Endothelial cell (in vitro differentiated cells): Measurements from ENCODE around the gene ATP5F1D. TPM values are rescaled to one million over a fixed set of nuclear protein-coding genes. Genes with fewer than 3 reads are reported as not detected.

ENCODE experiments used
- DNase-seq: peaks from one replicate; pipeline ENCODE4 v3.0.0; 2021; ENCODE audit warnings: low spot score
- H3K27ac Mint-ChIP-seq: one replicate; pipeline ENCODE4 v1.8.0; 2021; ENCODE audit warnings: mixed read lengths, inconsistent platforms; ENCODE audit not compliant: unreplicated experiment
- H3K27me3 Mint-ChIP-seq: one replicate; pipeline ENCODE4 v1.8.0; 2021; ENCODE audit warnings: mild to moderate bottlenecking, moderate library complexity, mixed read lengths, inconsistent platforms; ENCODE audit not compliant: unreplicated experiment
- H3K36me3 Mint-ChIP-seq: one replicate; pipeline ENCODE4 v1.8.0; 2021; ENCODE audit warnings: mild to moderate bottlenecking, low read depth, mixed read lengths, inconsistent platforms; ENCODE audit not compliant: unreplicated experiment
- H3K4me1 Mint-ChIP-seq: one replicate; pipeline ENCODE4 v1.8.0; 2021; ENCODE audit warnings: mild to moderate bottlenecking, mixed read lengths, inconsistent platforms; ENCODE audit not compliant: unreplicated experiment
- H3K4me3 Mint-ChIP-seq: one replicate; pipeline ENCODE4 v1.8.0; 2021; ENCODE audit warnings: mild to moderate bottlenecking, mixed read lengths, inconsistent platforms; ENCODE audit not compliant: unreplicated experiment
- H3K9me3 Mint-ChIP-seq: one replicate; pipeline ENCODE4 v1.8.0; 2021; ENCODE audit warnings: mixed read lengths, inconsistent platforms; ENCODE audit not compliant: unreplicated experiment
- CTCF ChIP-seq: fragments of 200-600 bp; sonication (generic); IDR thresholded peaks from one replicate; pipeline ENCODE4 v1.5.0; 2021; ENCODE audit warnings: antibody characterized with exemption; ENCODE audit not compliant: unreplicated experiment
- total RNA-seq: library from RNA; stranded (reverse); fragmentation: NEBNext Ultra II Directional; extraction: Animal tissue kit (Norgen Biotek cat#: 25700); gene quantifications from one replicate; pipeline ENCODE4 v1.2.1, GENCODE V29; 2021; ENCODE audit not compliant: unreplicated experiment

ATP5F1D gene
- total RNA-seq, 1 donor from 2014 or later: 175 TPM

- Mint-ChIP-seq H3K4me1 (peaks cover 30% of the 10 kb centered on the region), H3K27me3 (peaks cover 20% of the 10 kb centered on the region), H3K9me3 (no peaks in the 10 kb centered on the region), H3K27ac (peak overlapping the region; percentile 72), H3K4me3 (peak overlapping the region; percentile 40), H3K36me3 (peaks cover 17% of the 10 kb centered on the region)
- TF ChIP-seq CTCF: no peak
- no peak for DNase-seq
Observed at GRCh38 chr19:1267477-1268225, 26.1 kb downstream of the ATP5F1D start.

GRCh38 chr19:1268226-1269064, 26.9 kb downstream of the ATP5F1D start:
- TF ChIP-seq CTCF: no peak
- Mint-ChIP-seq H3K27ac (peak overlapping the region; percentile 76), H3K27me3 (peaks cover 23% of the 10 kb centered on the region), H3K4me3 (peak overlapping the region; percentile 83), H3K36me3 (peaks cover 23% of the 10 kb centered on the region), H3K9me3 (no peaks in the 10 kb centered on the region), H3K4me1 (peaks cover 35% of the 10 kb centered on the region)
- no peak for DNase-seq

GRCh38 chr19:1269065-1269477, 27.5 kb downstream of the ATP5F1D start, which contains the start of gene CIRBP:
Gene CIRBP (plus strand): TSS chr19:1269332. CDS start chr19:1270934, 1,602 bp downstream.
- Mint-ChIP-seq H3K9me3 (no peaks in the 10 kb centered on the region), H3K4me1 (peaks cover 41% of the 10 kb centered on the region), H3K36me3 (peaks cover 30% of the 10 kb centered on the region), H3K27me3 (peaks cover 24% of the 10 kb centered on the region), H3K4me3 (peak within 1 kb of the TSS; percentile 94), H3K27ac (peak within 1 kb of the TSS; percentile 91)
- peak; percentile 99 for DNase-seq
- TF ChIP-seq CTCF: peak; percentile 29

GRCh38 chr19:1269478-1270212, 28.1 kb downstream of the ATP5F1D start:
- Mint-ChIP-seq H3K9me3 (no peaks in the 10 kb centered on the region), H3K36me3 (peaks cover 30% of the 10 kb centered on the region), H3K27me3 (peaks cover 24% of the 10 kb centered on the region), H3K4me3 (peak overlapping the region; percentile 94), H3K27ac (peak overlapping the region; percentile 91), H3K4me1 (peaks cover 42% of the 10 kb centered on the region)
- peak; percentile 89 for DNase-seq
- no peak for TF ChIP-seq CTCF
